ENCODE measurements around the gene MEOX2.

MEOX2 gene

DNA sequence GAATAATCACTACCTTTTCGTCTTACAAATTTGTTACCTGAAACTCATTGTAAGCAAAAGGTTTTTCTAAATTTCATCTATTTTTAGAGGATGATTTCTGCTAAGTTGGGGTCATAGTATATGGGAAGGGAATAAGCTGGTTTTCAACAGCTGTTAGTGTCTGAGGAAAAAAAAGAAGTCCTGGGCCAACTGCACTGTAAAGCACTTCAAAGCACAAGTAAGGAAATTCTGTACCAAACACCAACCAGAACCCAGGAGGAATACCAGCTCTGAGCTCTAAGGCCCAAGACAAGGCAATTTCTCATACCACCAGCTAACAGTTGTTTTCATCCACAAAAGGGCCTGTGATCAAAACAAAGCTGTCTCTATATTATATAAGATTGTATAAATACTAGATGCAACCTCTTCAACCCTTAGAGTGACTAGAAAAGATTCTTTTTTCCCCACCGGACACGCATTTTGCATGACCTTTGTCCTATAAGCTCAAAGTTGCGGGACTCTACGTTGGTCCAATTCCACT, 6.1 kb upstream of the MEOX2 start:
- no peaks in the 10 kb centered on the region for H4K20me1 ChIP-seq (ENCODE audit: insufficient read depth, low read length)
- H3K36me3 ChIP-seq (replicated peaks; ENCODE audit: insufficient read depth, low read length) = no peaks in the 10 kb centered on the region
- H3K79me2 ChIP-seq (ENCODE audit: low read length) = no peaks in the 10 kb centered on the region
- no peaks in the 10 kb centered on the region for H3K9me3 ChIP-seq (replicated peaks; ENCODE audit: insufficient read depth, low read length)
- no peaks in the 10 kb centered on the region for H3K9me2 ChIP-seq (replicated peaks; ENCODE audit: insufficient read depth, low read length)
- H3F3A ChIP-seq (ENCODE audit: insufficient read depth, low read length) = no peaks in the 10 kb centered on the region
- H3K4me1 ChIP-seq (ENCODE audit: low read length) = no peaks in the 10 kb centered on the region
- no peak overlapping the region for H3K9ac ChIP-seq (ENCODE audit: low read length)
- no peak for DNase-seq
- H3K27me3 ChIP-seq (replicated peaks; ENCODE audit: insufficient read depth, low read length) = no peaks in the 10 kb centered on the region
- no peak overlapping the region for H3K4me2 ChIP-seq (ENCODE audit: low read depth, low read length)
- H2AFZ ChIP-seq (ENCODE audit: low read length) = no peak overlapping the region
- TF ChIP-seq EZH2phosphoT487 (IDR thresholded peaks at IDR 0.05; ENCODE audit: low read length) (no peak), EZH2 (optimal IDR thresholded peaks at IDR 0.05; ENCODE audit: low read depth, low read length) (no peak)
- TF ChIP-seq, protein P1, sequence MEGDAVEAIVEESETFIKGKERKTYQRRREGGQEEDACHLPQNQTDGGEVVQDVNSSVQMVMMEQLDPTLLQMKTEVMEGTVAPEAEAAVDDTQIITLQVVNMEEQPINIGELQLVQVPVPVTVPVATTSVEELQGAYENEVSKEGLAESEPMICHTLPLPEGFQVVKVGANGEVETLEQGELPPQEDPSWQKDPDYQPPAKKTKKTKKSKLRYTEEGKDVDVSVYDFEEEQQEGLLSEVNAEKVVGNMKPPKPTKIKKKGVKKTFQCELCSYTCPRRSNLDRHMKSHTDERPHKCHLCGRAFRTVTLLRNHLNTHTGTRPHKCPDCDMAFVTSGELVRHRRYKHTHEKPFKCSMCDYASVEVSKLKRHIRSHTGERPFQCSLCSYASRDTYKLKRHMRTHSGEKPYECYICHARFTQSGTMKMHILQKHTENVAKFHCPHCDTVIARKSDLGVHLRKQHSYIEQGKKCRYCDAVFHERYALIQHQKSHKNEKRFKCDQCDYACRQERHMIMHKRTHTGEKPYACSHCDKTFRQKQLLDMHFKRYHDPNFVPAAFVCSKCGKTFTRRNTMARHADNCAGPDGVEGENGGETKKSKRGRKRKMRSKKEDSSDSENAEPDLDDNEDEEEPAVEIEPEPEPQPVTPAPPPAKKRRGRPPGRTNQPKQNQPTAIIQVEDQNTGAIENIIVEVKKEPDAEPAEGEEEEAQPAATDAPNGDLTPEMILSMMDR (IDR thresholded peaks at IDR 0.05; ENCODE audit: low read length) = no peak
- H3K4me3 ChIP-seq (ENCODE audit: low read length) = no peak overlapping the region
- no peak overlapping the region for H3K27ac ChIP-seq (ENCODE audit: low read length)

DNA sequence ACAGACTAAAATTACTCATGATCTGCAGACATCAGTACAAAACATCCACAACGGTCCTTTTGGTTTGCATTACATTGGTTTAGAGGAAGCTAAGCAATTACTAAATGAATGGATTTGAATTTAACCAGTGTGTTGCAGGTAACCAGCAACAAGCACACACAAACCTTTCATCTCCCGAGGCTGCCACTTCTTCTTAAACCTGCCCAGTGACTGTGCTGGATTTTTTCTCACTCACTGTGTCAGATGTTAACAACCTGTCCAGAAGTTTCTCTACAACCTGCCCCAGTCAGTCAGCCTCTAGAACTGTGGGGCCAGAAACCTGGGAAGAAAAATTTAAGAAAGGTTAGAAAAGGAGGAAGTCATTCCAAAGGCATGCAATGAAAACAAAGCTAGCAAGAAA, 2.4 kb upstream of the MEOX2 start:
- Histone ChIP-seq H3K9me3 (replicated peaks; ENCODE audit: insufficient read depth, low read length) (0 out of 2 replicates have a peak, but pooled peaks cover 2% of the 10 kb centered on the region), H3K4me2 (ENCODE audit: low read depth, low read length) (no peak overlapping the region), H3F3A (ENCODE audit: insufficient read depth, low read length) (no peaks in the 10 kb centered on the region), H3K9me2 (replicated peaks; ENCODE audit: insufficient read depth, low read length) (no peaks in the 10 kb centered on the region), H3K36me3 (replicated peaks; ENCODE audit: insufficient read depth, low read length) (no peaks in the 10 kb centered on the region), H4K20me1 (ENCODE audit: insufficient read depth, low read length) (no peaks in the 10 kb centered on the region), H3K79me2 (ENCODE audit: low read length) (no peaks in the 10 kb centered on the region), H3K27me3 (replicated peaks; ENCODE audit: insufficient read depth, low read length) (no peaks in the 10 kb centered on the region), H3K9ac (ENCODE audit: low read length) (no peak overlapping the region), H3K4me3 (ENCODE audit: low read length) (no peak overlapping the region), H3K4me1 (ENCODE audit: low read length) (no peaks in the 10 kb centered on the region), H3K27ac (ENCODE audit: low read length) (no peak overlapping the region), H2AFZ (ENCODE audit: low read length) (no peak overlapping the region)
- no peak for DNase-seq
- TF ChIP-seq EZH2 (optimal IDR thresholded peaks at IDR 0.05; ENCODE audit: low read depth, low read length) = no peak
- TF ChIP-seq, protein P1 (IDR thresholded peaks at IDR 0.05; ENCODE audit: low read length) = no peak
- no peak for TF ChIP-seq EZH2phosphoT487 (IDR thresholded peaks at IDR 0.05; ENCODE audit: low read length)

DNA sequence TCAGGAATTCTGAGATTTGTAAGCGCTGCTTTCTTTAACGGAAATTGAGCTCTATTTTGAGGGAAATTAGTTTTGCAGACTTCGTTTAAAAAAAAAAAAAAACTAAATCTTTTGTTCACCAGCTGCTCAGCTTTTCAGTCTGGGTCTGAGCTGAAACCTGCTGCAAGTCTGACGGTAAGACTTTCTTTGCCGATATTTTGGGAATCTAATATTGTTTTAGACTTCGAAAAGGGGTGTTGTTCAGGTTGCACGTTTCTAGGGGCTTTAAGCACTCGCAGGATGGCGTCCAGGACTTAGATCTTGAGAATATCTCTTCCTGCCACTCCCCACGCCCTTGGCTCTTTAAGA, 1.8 kb upstream of the MEOX2 start:
- Histone ChIP-seq H3F3A (ENCODE audit: insufficient read depth, low read length) (no peaks in the 10 kb centered on the region), H3K79me2 (ENCODE audit: low read length) (no peaks in the 10 kb centered on the region), H3K4me2 (ENCODE audit: low read depth, low read length) (no peak overlapping the region), H3K4me1 (ENCODE audit: low read length) (no peaks in the 10 kb centered on the region), H3K4me3 (ENCODE audit: low read length) (no peak overlapping the region), H3K9ac (ENCODE audit: low read length) (no peak overlapping the region), H3K9me3 (replicated peaks; ENCODE audit: insufficient read depth, low read length) (0 out of 2 replicates have a peak, but pooled peaks cover 2% of the 10 kb centered on the region), H2AFZ (ENCODE audit: low read length) (no peak overlapping the region), H3K27me3 (replicated peaks; ENCODE audit: insufficient read depth, low read length) (no peaks in the 10 kb centered on the region), H3K27ac (ENCODE audit: low read length) (no peak overlapping the region), H4K20me1 (ENCODE audit: insufficient read depth, low read length) (no peaks in the 10 kb centered on the region), H3K9me2 (replicated peaks; ENCODE audit: insufficient read depth, low read length) (no peaks in the 10 kb centered on the region), H3K36me3 (replicated peaks; ENCODE audit: insufficient read depth, low read length) (no peaks in the 10 kb centered on the region)
- TF ChIP-seq, protein P1 (IDR thresholded peaks at IDR 0.05; ENCODE audit: low read length) = no peak
- TF ChIP-seq EZH2phosphoT487 (IDR thresholded peaks at IDR 0.05; ENCODE audit: low read length) = no peak
- TF ChIP-seq EZH2 (optimal IDR thresholded peaks at IDR 0.05; ENCODE audit: low read depth, low read length) = no peak
- no peak for DNase-seq

Measured in MM.1S (cell line).